ENCODE data around the gene POMGNT1. TPM values are rescaled to one million over a fixed set of nuclear protein-coding genes. Genes with fewer than 3 reads are reported as not detected.

The POMGNT1 gene
- total and polyA plus RNA-seq, 2 of the 13 experiments (the other 11 are each of a cell fraction or from before 2014, with no cell fraction given) = 33.9 to 46.8 TPM

GRCh38 chr1:46197964-46198811, at the start of gene POMGNT1 (continued):
- TF ChIP-seq ZNF142 (CRISPR knock-in tag; IDR thresholded peaks at IDR 0.05) = peak; percentile 41; the same call in 1 of the 2 replicates
- peak; percentile 56; the same call in 1 of the 2 replicates for TF ChIP-seq MYC (CRISPR knock-in tag; IDR thresholded peaks at IDR 0.05; ENCODE audit: borderline replicate concordance)
- no peak for TF ChIP-seq SNAPC2 (CRISPR knock-in tag; IDR thresholded peaks at IDR 0.05)
- no peak for TF ChIP-seq SIX4 (CRISPR knock-in tag; IDR thresholded peaks at IDR 0.05)
- no peak for TF ChIP-seq GPN1 (CRISPR knock-in tag; IDR thresholded peaks at IDR 0.05; ENCODE audit: borderline replicate concordance)
- TF ChIP-seq, protein P1, sequence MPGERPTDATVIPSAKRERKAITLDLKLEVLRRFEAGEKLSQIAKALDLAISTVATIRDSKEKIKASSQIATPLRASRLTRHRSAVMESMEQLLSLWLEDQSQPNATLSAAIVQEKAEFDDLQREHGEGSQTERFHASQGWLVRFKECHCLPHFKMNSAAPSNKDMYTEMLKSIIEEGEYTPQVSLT (CRISPR knock-in tag; IDR thresholded peaks at IDR 0.05; ENCODE audit: borderline replicate concordance, low read depth) = no peak
- TF ChIP-seq THYN1 (CRISPR knock-in tag; IDR thresholded peaks at IDR 0.05; ENCODE audit: borderline replicate concordance, low read depth) = no peak
- 0 out of 2 replicates have a peak, but pooled peaks have one; percentile 47 for TF ChIP-seq PCBP1 (IDR thresholded peaks at IDR 0.05; ENCODE audit: borderline replicate concordance, low read depth, low read length)
- no peak for TF ChIP-seq GTF3A (CRISPR knock-in tag; conservative IDR thresholded peaks at IDR 0.05)
- no peak for TF ChIP-seq SMAD3 (CRISPR knock-in tag; IDR thresholded peaks at IDR 0.05)
- TF ChIP-seq, protein P2, sequence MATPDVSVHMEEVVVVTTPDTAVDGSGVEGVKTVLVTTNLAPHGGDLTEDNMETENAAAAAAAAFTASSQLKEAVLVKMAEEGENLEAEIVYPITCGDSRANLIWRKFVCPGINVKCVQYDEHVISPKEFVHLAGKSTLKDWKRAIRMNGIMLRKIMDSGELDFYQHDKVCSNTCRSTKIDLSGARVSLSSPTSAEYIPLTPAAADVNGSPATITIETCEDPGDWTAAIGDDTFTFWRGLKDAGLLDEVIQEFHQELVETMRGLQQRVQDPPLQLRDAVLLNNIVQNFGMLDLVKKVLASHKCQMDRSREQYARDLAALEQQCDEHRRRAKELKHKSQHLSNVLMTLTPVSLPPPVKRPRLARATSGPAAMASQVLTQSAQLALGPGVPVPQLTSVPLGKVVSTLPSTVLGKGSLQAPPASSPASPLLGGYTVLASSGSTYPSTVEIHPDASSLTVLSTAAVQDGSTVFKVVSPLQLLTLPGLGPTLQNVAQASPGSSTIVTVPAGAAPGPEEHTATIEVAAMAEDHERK (CRISPR knock-in tag; IDR thresholded peaks at IDR 0.05; ENCODE audit: low read depth) = no peak
- no peak for TF ChIP-seq AKAP8 (CRISPR knock-in tag; IDR thresholded peaks at IDR 0.05)
- TF ChIP-seq JUND (CRISPR knock-in tag; IDR thresholded peaks at IDR 0.05) = no peak
- no peak for TF ChIP-seq ETV6 (CRISPR knock-in tag; conservative IDR thresholded peaks at IDR 0.05)
- TF ChIP-seq, protein P3, sequence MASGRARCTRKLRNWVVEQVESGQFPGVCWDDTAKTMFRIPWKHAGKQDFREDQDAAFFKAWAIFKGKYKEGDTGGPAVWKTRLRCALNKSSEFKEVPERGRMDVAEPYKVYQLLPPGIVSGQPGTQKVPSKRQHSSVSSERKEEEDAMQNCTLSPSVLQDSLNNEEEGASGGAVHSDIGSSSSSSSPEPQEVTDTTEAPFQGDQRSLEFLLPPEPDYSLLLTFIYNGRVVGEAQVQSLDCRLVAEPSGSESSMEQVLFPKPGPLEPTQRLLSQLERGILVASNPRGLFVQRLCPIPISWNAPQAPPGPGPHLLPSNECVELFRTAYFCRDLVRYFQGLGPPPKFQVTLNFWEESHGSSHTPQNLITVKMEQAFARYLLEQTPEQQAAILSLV (CRISPR knock-in tag; IDR thresholded peaks at IDR 0.05; ENCODE audit: borderline replicate concordance) = 0 out of 2 replicates have a peak, but pooled peaks have one; percentile 37
- TF ChIP-seq, protein P4, sequence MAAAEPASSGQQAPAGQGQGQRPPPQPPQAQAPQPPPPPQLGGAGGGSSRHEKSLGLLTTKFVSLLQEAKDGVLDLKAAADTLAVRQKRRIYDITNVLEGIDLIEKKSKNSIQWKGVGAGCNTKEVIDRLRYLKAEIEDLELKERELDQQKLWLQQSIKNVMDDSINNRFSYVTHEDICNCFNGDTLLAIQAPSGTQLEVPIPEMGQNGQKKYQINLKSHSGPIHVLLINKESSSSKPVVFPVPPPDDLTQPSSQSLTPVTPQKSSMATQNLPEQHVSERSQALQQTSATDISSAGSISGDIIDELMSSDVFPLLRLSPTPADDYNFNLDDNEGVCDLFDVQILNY (CRISPR knock-in tag; conservative IDR thresholded peaks at IDR 0.05) = no peak
- no peak for TF ChIP-seq KLF13 (CRISPR knock-in tag; IDR thresholded peaks at IDR 0.05)
- no peak for TF ChIP-seq ZNF784 (CRISPR knock-in tag; IDR thresholded peaks at IDR 0.05; ENCODE audit: borderline replicate concordance)

Data from HepG2 (cell line).